ENCODE results near the gene COL1A1.

DNA sequence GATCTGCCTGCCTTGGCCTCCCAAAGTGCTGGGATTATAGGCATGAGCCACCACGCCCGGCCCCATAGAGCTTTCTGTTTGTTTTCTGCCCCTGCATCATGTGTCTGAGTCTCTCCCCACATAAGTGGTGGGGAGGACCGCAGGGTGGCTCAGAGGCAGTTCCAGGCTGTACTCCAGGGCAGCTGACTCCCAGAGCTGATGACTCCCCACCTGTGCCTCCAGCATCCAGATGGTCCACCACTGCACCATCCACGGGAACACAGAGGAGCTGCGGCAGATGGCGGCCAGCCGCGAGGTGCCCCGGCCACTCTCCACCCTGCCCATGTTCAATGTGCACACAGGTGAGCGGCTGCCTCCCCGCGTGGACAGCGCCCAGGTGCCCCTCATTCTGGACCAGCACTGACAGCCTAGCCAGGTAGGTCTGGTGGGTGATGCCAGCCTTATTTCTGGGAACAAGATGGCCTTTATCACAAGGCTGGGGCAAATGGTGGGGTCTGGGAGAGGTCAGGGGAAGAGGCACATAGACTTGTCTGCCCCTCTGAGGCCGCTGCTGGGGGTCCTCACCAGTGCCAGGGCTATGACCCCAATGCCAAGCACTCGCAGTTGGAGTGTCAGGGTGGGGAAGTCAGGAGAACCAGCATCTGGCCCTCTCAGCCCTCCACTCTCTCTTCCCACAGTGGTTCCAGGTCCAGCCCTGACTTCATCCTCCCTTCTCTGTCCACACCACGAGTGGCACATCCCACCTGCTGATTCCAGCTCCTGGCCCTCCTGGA lies 26.2 kb downstream of the COL1A1 start:
- TF ChIP-seq POLR2AphosphoS5 (IDR thresholded peaks at IDR 0.05; ENCODE audit: low read depth, low read length) (no peak), TAF1 (IDR thresholded peaks at IDR 0.05; ENCODE audit: borderline replicate concordance, low read depth, low read length) (no peak), CTCF (IDR thresholded peaks at IDR 0.05) (no peak), EP300 (IDR thresholded peaks at IDR 0.05; ENCODE audit: borderline replicate concordance in 1 of 2, low read depth in 1 of 2, low read length in 1 of 2) (no peak), RFX5 (IDR thresholded peaks at IDR 0.05; ENCODE audit: low read length) (no peak), EZH2phosphoT487 (IDR thresholded peaks at IDR 0.05; ENCODE audit: borderline replicate concordance, low read depth) (no peak), YY1 (IDR thresholded peaks at IDR 0.05; ENCODE audit: low read depth) (no peak)
